HG03045 (cell line): ENCODE measurements around the gene PACSIN1.
"Not testable (repeated sequence)": the region's sequence is repeated elsewhere in the genome, so short reads cannot be mapped to it uniquely, and the experiment has no call there.

Experiments used
- ATAC-seq: cut with Tn5 transposase; IDR thresholded peaks from one replicate; pipeline ENCODE4 v1.9.1; 2021; ENCODE audit warnings: mild to moderate bottlenecking, moderate library complexity; ENCODE audit not compliant: unreplicated experiment

The PACSIN1 gene

DNA sequence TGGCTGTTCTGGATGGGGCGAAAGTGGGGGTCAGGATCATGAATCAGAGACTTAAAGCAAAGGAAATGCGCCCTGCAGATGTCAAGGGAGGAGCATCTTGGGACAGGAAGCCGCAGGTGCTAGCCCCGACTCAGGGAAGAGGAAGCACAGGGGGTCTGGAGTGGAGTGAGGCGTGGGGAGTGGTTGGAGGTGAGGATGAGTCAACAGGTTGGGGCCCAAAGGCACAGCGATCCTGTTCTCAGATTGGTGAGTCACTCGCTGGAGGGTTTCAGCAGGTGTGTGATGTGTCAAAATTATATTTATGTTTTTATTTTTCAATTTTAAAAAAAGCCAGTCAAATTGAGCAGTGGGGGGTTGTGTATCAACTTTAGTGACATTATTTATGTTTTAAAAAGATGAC is 19.0 kb downstream of the PACSIN1 start:
- no peak for ATAC-seq

DNA sequence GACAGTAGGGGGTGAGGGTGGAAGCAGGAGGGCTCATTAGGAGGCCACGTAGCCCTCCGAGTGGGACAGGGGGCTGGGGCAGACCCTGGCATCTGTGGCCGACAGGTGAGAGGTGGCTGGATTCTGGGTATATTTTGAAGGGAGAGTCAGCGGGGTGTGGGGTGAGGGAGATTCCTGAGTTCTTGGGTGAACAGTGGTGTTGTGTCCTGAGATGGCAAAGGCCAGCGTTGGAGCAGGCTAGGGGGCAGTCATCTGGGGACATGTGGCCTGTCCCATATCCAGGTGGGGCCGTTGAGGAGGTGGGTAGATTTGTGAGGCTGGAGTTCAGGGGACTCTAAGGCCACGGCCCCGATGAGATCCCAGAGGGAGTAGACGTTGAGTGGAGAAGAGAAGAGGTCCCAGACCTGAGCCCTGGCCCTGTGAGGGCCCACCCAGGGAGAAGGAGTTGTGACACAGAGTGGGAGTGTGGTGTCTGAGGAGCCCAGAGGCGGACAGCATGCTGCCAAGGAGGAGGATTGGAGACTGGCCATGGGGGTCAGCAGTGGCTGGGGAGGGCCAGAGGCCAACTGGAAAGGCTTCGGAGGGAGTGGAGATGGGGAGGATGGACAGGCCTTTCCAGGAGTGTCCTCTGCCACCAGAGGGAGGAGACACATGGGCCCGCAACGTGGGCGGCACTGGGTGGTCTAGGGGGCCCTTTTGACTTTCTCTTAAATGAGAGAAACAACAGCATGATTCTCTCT is 19.6 kb downstream of the PACSIN1 start:
- ATAC-seq: no peak

DNA sequence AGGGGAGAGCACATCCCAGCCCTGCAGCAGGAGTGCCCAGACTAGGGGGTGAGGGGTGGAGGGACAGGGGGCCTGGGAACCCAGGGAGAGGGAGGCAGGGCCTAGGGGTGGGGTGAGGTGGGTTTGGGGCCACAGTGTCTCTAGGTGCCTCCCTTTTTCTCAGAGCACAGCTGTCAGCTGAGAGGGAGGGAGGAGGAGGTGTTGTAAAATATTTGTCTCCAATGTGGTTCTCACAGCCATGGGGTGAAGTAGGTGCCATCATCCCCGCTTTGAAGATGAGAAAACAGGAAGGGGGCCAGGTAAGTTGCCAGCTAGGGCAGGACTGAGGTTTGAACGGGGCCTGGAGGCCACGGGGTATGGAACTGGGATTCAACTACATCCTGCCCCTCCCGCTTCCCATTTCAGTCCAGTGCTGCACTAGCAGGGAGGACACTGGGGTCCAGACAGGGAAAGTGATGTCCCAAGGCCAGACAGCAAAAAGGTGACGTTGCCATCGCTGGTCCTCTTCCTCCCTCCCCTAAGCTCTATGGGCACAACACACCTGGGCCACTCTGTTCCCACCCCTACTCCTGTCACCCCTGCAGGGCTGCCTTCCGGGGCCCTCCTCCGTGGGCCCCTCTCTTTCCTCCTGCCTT is 20.3 kb downstream of the PACSIN1 start:
- ATAC-seq: no peak

DNA sequence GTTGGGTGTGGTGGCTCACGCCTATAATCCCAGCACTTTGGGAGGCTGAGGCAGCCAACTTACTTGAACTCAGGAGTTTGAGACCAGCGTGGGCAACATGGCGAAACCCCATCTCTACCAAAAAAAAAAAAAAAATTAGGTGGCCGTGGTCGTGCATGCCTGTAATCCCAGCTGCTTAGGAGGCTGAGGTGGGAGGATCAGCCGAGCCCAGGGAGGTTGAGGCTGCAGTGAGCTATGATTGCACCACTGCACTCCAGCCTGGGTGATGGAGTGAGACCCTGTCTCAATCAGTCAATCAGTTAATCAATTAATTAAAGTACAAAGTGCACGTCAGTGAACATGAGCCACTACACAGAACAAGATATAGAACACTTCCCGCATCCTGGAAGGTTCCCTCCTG is 21.0 kb downstream of the PACSIN1 start:
- not testable (repeated sequence) for ATAC-seq

DNA sequence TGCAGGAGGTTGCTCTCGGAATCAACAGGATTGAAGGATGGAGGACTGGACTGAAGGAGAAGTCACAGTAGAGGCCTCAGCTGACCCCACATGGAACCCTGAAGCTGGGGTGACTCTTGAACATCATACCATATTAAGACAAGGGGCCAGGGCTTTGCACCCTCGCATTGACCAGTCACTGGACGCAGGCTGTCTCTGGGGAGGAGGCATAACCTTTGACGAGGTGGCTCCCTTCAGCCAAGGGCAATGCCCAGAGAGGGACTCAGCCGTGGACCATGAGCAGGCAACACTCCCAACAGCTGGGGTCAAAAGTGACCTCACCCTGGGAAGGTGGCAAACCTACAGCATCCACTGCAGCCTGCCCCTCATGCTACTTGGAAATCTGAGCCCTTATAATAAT is 21.7 kb downstream of the PACSIN1 start:
- ATAC-seq: no peak

DNA sequence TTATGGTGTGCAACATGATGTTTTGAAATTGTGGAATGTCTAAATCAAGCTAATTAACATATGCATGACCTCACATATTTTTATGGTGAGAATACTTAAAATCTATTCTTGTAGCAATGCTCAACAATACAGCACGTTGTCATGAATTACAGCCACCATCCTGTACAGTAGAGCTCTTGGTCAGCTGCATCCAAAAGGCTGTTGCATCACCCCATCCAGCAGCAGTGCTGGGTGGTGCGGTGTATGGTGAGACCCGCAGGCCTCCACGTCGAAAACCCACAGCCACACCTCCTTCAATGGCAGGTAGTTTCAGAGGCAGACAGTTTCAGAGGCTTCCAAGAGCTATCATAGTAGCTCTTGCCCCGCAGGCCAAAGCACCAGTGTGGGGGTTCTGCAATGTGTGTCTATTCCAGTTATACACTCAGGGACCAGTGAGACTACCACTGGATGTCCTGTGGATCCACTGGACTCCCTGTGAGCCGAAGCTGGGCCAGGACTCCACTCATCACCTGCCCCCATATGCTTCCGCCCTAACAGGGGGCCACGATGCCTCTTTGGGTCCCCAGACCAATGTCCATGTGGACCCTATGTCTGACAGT is 23.4 kb downstream of the PACSIN1 start:
- no peak for ATAC-seq

DNA sequence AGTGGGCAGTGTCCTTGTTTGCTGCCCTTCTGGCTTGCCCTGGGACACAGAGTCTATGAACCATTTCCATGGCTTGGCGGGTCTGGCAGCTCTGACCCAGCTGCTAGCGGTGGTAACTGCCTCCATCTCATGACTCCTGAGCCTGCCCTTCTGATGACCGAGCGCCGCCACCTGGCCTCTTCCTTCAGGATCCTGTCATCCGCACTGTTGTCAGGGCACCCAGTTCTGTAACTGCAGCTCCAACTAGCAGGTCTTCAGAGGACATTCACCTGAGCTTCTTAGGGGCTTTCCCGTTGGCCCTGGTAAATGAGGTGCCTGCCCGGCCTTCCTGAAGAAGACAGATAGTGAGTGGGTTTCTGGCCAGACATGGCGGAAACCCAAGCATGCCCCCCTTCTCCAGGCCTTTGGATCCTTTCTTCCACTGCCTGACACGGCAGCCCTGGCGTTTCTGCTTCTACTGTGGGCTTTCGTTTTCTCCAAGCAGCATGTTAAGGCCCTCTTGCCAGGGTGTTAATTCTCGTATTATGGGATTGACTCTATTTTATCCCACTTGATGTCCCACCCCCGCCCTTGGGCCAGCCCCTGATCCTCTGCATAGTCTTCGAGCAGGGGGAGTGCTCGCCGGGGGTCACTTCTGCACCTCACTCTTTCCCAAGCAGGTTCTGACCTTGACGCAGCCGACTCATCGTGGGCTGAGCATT is 24.7 kb downstream of the PACSIN1 start:
- no peak for ATAC-seq

DNA sequence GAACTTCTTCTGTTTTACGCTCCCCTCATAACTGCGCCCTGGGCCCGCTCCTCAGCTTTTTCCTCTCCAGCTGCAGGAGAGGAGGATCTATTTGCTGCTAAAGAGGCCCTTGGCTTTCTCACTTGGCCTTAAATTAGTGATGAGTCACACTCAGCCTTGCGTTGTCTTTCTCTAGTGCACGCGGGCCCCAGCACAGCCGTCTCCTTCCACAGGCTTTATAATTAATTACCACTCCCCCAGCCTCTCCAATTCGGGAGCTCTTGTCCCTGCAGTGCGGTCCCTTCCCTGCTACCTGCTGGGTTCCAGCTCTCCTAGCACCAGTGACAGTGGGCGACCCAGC is 25.2 kb downstream of the PACSIN1 start:
- no peak for ATAC-seq

DNA sequence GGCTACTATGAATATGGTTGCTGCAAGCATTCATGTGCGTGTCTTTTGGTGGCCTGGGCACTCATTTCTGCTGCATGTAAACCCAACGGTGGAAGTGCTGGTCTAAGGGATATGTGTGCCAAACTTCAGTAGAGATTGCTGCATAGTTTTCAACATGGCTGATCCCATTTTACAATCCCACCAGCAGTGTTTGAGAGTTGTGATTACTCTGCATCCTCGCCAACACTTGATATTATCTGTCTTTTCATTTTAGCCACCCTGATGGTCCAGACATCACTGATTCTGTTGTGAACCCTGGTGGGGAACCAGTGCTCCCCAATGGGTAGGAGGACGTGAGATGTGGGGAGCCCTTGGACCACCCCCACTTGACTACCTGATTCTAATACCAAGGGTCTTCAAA is 27.5 kb downstream of the PACSIN1 start:
- no peak for ATAC-seq

DNA sequence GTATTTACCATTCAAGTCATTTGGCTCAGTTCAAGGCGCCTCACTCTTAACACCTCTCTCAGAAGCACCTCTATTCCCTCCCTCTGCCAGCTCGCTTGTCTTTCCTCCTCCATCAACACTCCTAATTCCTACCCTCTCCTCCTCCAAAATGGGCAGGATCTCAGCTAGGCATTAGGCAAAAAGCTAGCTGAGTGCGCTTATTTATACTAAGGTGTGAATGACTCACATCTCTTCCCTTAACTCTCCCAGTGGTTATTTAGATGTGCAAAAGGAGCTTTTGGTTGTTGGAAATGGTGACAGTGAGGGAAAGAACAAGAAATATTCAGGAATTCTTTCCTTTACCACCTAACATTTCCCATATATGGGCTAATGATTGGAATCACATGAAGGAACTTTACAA is 29.1 kb downstream of the PACSIN1 start:
- ATAC-seq: no peak

DNA sequence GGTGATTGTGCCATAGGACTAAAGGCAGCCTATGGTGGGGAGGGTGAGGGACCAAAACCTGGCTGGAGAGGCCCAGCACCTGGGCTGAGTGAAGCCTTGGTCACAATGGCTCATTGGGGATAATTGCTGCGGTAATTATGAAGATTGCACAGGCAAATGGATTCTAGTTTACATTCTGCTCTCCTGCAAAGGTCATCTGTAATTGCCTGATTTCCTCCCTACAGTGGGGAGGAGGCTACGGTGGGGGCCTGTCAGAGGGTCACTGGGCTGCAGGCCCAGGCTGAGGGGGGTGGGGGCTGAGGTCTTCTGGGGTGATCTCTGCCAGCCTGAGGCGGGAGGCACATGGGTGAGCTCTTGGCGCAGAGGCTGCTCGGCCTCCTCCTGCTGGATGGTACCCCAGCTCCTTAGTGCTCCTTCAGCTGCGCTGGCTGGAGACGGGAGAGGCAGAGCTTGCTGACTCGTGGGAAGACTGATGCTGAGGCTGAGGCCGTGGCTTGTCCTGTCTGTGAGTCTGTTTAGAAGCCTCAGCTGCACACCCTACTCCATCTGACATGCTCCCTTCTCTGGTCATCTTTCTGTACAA is 30.3 kb downstream of the PACSIN1 start:
- no peak for ATAC-seq

DNA sequence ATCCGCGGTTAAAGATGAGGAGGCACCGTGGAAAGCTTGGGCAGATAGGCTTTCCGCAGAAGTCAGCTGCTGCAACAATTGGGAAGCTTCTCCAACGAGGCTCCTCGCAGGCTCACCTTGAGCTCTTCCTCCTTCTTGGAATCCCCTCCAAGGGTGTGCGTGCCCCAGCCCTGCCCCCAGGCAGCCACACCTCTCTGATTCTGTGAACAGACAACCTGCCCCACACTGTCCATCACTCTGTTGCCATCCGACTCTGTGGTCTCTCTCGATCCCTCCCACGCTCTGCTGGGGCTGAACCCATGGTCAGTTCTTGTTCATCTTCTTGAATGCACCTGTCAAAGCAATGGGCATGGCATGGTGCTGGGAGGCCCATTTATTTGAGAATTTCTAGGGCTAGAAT is 31.5 kb downstream of the PACSIN1 start:
- ATAC-seq: no peak

DNA sequence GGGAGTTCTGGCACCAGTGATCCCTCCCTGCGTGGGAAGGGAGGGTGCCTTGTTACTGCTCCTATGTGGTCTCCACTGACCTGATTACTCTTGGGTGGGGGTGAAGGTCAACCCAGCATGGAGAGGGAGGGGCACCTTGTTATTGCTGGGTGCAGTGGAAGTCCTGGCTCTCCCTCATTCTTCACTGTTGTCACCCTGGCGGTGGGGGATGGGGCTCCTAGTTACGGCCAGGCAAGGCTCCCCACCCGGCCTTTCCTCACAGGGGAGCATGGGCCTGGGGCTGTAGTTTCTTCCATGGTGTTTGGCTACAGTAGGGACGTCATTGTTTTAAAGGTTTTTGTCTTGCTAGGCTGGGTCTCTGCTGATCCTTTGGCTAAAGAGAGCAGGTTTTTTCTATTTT is 40.8 kb downstream of the PACSIN1 start:
- ATAC-seq: no peak

DNA sequence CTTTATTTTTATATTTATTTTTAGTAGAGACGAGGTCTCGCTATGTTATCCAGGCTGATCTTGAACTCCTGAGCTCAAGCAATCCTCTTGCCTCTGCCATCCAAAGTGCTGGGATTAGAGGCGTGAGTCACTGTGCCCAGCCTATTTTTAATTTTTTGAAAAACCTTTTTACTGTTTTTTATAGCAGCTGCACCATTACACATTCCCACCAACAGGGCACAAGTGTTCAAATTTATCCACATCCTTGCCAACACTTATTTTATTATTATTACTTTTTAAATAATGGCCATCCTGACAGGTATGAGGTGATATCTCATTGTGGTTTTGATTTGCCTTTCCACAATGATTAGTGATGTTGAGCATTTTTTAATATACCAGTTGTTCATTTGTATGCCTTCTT is 42.5 kb downstream of the PACSIN1 start:
- no peak for ATAC-seq

DNA sequence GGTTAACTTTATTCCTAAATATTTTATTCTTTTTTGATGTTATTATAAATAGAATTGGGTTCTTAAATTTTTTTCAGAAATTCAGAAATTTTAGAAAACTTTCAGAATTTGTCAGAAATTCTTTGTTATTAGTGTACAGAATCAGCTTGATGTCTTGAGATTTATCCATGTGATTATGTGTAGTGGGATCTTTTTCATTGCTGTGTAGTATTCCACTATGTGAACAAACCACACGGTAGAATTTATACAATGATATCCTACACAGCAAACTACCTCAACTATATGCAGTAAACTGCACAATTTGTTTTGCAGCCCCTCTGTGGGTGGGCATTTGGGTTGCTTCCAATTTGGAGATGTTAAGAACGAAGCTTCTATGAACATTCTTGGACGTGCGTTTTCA is 43.9 kb downstream of the PACSIN1 start:
- no peak for ATAC-seq

DNA sequence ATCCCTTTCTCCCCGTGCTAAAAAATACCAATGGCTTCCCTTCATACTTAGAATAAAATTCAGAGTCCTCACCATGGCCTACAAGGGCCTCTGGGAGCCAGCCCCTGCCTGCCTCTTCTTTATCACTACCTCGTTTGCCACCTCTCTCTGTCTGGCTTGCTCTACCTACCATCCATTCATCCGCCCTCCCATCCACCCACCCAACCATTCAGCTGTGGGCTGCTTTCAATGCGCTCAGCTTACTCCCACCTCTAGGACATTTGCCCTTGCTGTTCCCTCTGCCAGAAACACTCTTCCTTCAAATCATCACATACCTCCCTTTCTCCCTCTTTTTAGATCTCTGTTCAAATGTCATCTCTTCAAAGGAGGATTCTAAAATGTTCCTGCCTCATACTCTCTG is 44.4 kb downstream of the PACSIN1 start:
- ATAC-seq: no peak

DNA sequence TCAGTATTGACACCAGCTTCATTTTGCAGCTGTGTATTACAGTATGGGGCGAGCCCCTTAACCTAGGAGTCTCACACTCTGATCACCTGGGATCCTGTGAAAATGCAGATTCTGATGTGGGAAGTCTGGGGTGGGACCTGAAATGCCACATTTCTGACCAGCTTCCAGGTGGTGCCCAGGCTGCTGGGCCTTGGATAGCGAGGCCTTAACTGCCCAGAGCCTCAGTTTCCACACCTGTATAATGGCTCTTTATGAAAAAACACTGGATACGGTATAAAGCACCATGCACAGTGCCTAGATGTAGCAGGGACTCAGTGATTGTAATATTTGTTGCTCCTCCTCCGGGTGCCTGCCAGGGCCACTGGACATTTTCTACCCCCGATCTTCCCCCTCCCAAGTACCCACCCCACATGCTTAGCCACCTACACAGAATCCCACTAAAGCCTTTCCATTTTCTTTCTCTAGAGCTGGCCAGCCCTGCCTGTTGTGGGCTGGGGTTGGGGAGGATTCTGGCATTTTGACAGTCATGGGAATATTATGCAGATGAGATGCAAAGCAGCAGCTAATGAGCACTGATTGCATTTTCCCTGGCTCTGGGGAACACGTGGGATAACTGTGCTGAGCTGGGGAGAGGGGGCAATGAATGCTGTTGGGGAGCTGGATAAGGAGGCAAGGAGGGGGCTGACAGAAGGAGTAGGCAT is 45.5 kb downstream of the PACSIN1 start:
- no peak for ATAC-seq

DNA sequence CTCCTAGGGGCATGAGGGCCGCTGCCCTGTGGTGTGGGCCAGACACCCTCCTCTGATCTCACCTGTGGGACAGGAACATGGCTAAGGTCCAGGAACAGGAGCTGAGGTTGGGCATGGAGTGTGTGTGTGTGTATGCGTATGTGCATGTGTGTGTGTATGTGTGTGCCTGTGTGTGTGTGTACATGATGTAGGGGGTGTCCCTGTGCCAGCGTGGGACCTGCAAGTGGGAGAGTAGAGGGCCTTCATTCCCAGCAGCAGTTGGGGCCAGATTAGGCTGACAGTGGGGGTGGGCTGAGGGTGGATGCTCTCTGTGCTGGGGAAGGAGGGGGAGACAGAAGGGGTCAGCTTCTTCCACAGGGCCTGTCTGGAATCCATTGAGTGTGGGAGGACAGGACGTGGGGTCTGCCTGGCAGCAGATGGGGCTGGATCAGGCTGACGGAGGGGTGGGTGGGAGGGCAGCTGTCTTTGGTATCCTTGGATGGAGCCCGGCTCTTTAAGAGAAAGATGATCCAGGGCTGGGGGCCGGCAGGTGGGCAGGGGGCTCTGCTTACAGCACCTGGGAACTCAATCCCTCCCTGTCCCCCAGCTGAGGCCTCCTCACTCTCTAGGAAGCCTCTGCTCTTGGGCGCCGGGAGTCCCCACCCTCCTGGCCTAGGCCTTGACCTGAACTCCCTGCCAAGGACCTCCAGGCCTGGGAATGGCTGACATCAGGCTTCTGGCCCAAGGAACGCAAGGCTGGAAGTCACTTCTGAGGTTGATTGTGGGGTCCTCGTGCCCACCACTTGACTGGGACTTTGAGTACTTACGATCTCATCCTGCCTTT is 46.2 kb downstream of the PACSIN1 start:
- ATAC-seq: no peak

DNA sequence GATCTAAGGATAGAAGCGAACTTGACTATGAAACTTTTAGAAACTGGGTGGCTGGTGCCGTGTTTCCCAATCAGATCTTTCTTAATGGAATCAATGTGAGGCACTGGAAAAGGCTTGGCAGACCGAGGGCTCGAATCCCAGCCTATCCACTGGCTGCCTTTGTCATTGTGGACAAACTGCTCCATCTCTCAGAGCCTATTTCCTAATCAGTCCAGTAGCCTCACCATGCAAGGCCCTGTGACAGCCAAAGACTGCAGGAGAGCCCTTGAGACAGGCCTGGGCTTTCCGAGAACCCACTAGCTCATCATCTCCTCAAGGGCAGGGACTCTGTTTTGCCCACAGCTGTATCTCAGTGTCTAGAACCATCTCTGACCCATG is 46.9 kb downstream of the PACSIN1 start:
- ATAC-seq: no peak

DNA sequence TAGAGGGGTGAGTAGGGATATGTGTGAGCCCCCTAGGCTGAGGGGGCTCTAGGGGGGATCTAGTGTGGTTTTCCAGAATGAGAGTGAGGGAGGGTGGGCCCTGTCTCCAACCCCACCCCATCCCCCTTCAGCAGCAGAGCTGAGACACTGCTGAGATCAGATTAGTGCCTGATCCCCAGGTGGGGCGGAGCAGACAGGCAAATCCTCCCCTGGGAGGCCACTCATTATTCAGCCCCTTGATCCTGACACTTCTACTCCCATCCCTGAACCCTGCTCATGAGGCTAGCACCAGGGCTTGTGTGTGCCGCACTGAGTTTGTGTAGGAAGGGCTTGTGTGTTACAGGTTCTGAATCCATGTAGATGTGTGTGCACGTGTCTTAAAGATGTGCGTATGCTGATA is 47.8 kb downstream of the PACSIN1 start:
- no peak for ATAC-seq
